Measurements from ENCODE around the gene RASA3.

DNA sequence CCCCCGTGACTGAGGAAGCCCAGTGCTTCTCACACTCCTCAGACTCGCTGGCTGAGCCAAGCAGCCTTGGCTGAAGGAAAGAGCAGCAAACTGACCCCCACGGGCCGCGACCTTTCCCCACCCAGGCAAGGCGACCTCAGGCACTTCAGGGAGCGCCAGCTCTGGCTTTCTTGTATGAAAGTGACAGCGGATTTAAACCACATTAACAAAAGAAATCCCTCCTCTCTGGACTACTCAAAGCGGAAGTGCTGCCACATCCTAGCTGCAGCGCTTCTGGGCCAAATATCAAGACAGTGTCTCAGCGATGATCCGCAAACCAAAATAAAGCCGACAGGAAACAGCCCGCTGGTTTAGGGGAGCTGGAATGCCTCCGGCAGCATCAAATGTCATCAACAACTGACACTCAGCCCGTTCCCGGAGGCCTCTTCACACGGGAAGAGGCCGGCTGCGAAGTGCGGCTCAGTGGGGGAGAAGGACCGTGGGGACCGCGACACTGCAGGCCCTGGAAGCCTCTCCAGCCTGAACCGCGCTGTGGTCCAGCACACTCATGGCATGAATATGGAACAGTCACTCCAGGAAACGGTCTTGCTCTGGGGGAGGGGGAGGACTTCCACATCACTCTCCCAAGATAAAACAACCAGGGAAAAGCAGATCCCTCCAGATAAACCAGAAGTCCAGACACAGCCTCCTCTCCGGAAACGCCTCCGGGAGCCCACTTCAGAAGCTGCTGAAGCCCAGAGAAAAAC lies 1.4 kb downstream of the RASA3 start:
- peak; percentile 47 for TF ChIP-seq POLR2A (IDR thresholded peaks at IDR 0.05)
- TF ChIP-seq, protein P1, sequence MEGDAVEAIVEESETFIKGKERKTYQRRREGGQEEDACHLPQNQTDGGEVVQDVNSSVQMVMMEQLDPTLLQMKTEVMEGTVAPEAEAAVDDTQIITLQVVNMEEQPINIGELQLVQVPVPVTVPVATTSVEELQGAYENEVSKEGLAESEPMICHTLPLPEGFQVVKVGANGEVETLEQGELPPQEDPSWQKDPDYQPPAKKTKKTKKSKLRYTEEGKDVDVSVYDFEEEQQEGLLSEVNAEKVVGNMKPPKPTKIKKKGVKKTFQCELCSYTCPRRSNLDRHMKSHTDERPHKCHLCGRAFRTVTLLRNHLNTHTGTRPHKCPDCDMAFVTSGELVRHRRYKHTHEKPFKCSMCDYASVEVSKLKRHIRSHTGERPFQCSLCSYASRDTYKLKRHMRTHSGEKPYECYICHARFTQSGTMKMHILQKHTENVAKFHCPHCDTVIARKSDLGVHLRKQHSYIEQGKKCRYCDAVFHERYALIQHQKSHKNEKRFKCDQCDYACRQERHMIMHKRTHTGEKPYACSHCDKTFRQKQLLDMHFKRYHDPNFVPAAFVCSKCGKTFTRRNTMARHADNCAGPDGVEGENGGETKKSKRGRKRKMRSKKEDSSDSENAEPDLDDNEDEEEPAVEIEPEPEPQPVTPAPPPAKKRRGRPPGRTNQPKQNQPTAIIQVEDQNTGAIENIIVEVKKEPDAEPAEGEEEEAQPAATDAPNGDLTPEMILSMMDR (IDR thresholded peaks at IDR 0.05), result no peak
- peak; percentile 38 to 61 (median 52) for TF ChIP-seq POLR2AphosphoS5 (IDR thresholded peaks at IDR 0.05)
- TF ChIP-seq EP300 (IDR thresholded peaks at IDR 0.05; ENCODE audit: low read depth), result no peak

All from transverse colon (tissue), 4 donors.